NCI-H1694 (cell line): ENCODE results near the gene TMCO5A.
A peak's percentile ranks its signal among the peaks of the same experiment; 100 is the strongest.
"Not testable (repeated sequence)": the region's sequence is repeated elsewhere in the genome, so short reads cannot be mapped to it uniquely, and the experiment has no call there.

Experiments used
- DNase-seq: peaks from one replicate; lab custom pipeline; 2025; lab: John Stamatoyannopoulos, UW

TMCO5A gene

GRCh38 chr15:37934340-37934739 lies at the start of gene TMCO5A:
TMCO5A (plus strand) TSS chr15:37934640; CDS start chr15:37936324, 1,684 bp downstream.
- DNase-seq: no peak

- DNase-seq: no peak
These were observed 48.8 kb upstream of the TMCO5A start for GRCh38 chr15:37885651-37886050.

GRCh38 chr15:37888356-37888755 lies 46.1 kb upstream of the TMCO5A start:
- DNase-seq: no peak

GRCh38 chr15:37891766-37892368 lies 42.6 kb upstream of the TMCO5A start:
- peak; percentile 52 for DNase-seq

GRCh38 chr15:37893309-37893708 lies 41.1 kb upstream of the TMCO5A start:
- no peak for DNase-seq

- DNase-seq: no peak
These were observed 36.1 kb upstream of the TMCO5A start for GRCh38 chr15:37898362-37898761.

- no peak for DNase-seq
These were observed 33.9 kb upstream of the TMCO5A start for GRCh38 chr15:37900326-37901221.

- DNase-seq: no peak
These were observed 32.3 kb upstream of the TMCO5A start for GRCh38 chr15:37902126-37902525.

- peak; percentile 71 for DNase-seq
These were observed 30.4 kb upstream of the TMCO5A start for GRCh38 chr15:37903919-37904625.

- no peak for DNase-seq
These were observed 27.3 kb upstream of the TMCO5A start for GRCh38 chr15:37907136-37907535.

GRCh38 chr15:37921527-37922385 lies 12.7 kb upstream of the TMCO5A start:
- DNase-seq: no peak

GRCh38 chr15:37926136-37926535 lies 8.3 kb upstream of the TMCO5A start:
- no peak for DNase-seq

- DNase-seq: no peak
These were observed 5.2 kb upstream of the TMCO5A start for GRCh38 chr15:37929238-37929637.

GRCh38 chr15:37931321-37931720 lies 3.1 kb upstream of the TMCO5A start:
- no peak for DNase-seq

GRCh38 chr15:37931868-37932267 lies 2.6 kb upstream of the TMCO5A start:
- no peak for DNase-seq

- DNase-seq: no peak
These were observed 1.9 kb upstream of the TMCO5A start for GRCh38 chr15:37932549-37932948.

- DNase-seq: no peak
These were observed 774 bp upstream of the TMCO5A start for GRCh38 chr15:37933666-37934065.

GRCh38 chr15:37940876-37941275 lies 6.4 kb downstream of the TMCO5A start:
- DNase-seq: no peak

GRCh38 chr15:37941779-37942178 lies 7.3 kb downstream of the TMCO5A start:
- DNase-seq: no peak

- no peak for DNase-seq
These were observed 17.6 kb downstream of the TMCO5A start for GRCh38 chr15:37951999-37952398.

GRCh38 chr15:37960742-37961141 lies 26.3 kb downstream of the TMCO5A start:
- DNase-seq: not testable (repeated sequence)

- no peak for DNase-seq
These were observed 33.3 kb downstream of the TMCO5A start for GRCh38 chr15:37967788-37968187.
